ENCODE measurements around the gene PRR5. TPM values are rescaled to one million over a fixed set of nuclear protein-coding genes. Genes with fewer than 3 reads are reported as not detected.
"Not testable (repeated sequence)": the region's sequence is repeated elsewhere in the genome, so short reads cannot be mapped to it uniquely, and the experiment has no call there.

PRR5 gene
- total RNA-seq, 1 donor from 2014 or later, result 19.7 TPM

DNA sequence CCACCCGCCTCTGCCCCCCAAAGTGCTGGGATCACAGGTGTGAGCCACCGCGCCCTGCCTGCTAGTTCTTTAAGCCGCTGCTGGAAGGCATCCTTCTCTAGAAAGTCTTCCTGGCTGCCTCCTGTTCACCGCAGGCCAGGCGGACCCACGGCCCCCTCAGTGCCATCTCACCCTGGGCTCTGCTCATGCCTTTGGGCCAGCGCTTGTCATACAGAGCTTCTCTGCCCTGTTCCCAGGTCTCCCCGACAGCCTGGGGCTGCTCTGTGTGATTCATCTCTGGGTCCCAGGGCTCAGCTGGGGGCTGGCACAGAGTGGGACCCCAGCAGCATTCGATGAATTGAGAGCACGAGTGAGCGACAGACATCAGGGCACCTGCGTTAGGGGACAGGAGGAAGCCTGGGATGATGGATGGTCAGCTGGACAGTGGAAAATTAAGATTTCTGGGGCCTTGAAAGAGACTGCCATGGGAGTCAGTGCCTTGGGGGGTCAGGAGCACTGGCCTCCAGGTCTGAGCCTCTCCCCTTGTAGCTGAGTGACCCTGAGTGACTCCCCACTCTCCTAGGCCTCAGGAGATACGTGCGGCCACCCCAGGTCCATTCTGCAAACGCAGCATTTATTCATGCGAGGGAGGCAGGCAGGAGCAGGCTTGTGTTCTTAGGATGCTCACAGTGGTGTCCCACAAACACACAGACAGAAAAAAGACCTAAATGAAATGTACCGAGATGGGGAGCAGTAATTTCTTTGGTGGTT is 23.3 kb upstream of the PRR5 start:
- H3K27me3 Mint-ChIP-seq (ENCODE audit: insufficient read depth), result peaks cover 7% of the 10 kb centered on the region
- H3K4me1 Mint-ChIP-seq (ENCODE audit: low read depth), result peaks cover 26% of the 10 kb centered on the region
- H3K9me3 Mint-ChIP-seq, result no peaks in the 10 kb centered on the region
- intact Hi-C loops (cut with micrococcal nuclease), result no loop called here
- no peak overlapping the region for H3K27ac Mint-ChIP-seq
- H3K36me3 Mint-ChIP-seq (ENCODE audit: low read depth), result no peaks in the 10 kb centered on the region
- no peak overlapping the region for H3K4me3 Mint-ChIP-seq
- no peak for DNase-seq (ENCODE audit: low spot score)

- H3K4me3 Mint-ChIP-seq, H3K27ac Mint-ChIP-seq: not testable (repeated sequence)
Measured at GRCh38 chr22:44679306-44679647, 22.7 kb upstream of the PRR5 start.

GRCh38 chr22:44680058-44680457 is 21.9 kb upstream of the PRR5 start:
- Mint-ChIP-seq H3K4me3 (no peak overlapping the region), H3K36me3 (ENCODE audit: low read depth) (no peaks in the 10 kb centered on the region), H3K4me1 (ENCODE audit: low read depth) (peaks cover 37% of the 10 kb centered on the region), H3K27me3 (ENCODE audit: insufficient read depth) (peaks cover 7% of the 10 kb centered on the region), H3K9me3 (no peaks in the 10 kb centered on the region), H3K27ac (no peak overlapping the region)
- DNase-seq (ENCODE audit: low spot score), result no peak
- intact Hi-C loops (cut with micrococcal nuclease), result loop anchor here (10.0 kb wide), 1 partner anchor 485 kb away; the partner anchor contains the start of gene NUP50

More at GRCh38 chr22:44679306-44679647, 22.7 kb upstream of the PRR5 start:
- H3K9me3 Mint-ChIP-seq; H3K36me3 Mint-ChIP-seq (ENCODE audit: low read depth); H3K27me3 Mint-ChIP-seq (ENCODE audit: insufficient read depth); DNase-seq (ENCODE audit: low spot score); intact Hi-C loops (cut with micrococcal nuclease): not testable (repeated sequence)
- peaks cover 29% of the 10 kb centered on the region for H3K4me1 Mint-ChIP-seq (ENCODE audit: low read depth)

GRCh38 chr22:44680481-44680894 is 21.5 kb upstream of the PRR5 start:
- intact Hi-C loops (cut with micrococcal nuclease), result loop anchor here (10.0 kb wide), 1 partner anchor 484 kb away; the partner anchor contains the start of gene NUP50

GRCh38 chr22:44682556-44683168 is 19.3 kb upstream of the PRR5 start:
- Mint-ChIP-seq H3K4me3 (no peak overlapping the region), H3K27me3 (ENCODE audit: insufficient read depth) (peaks cover 1% of the 10 kb centered on the region), H3K27ac (peak overlapping the region; percentile 42), H3K4me1 (ENCODE audit: low read depth) (peaks cover 46% of the 10 kb centered on the region), H3K36me3 (ENCODE audit: low read depth) (no peaks in the 10 kb centered on the region), H3K9me3 (no peaks in the 10 kb centered on the region)
- no peak for DNase-seq (ENCODE audit: low spot score)
- intact Hi-C loops (cut with micrococcal nuclease), result loop anchor here (10.0 kb wide), 1 partner anchor 482 kb away; the partner anchor contains the start of gene NUP50

More at GRCh38 chr22:44680481-44680894, 21.5 kb upstream of the PRR5 start:
- no peaks in the 10 kb centered on the region for H3K9me3 Mint-ChIP-seq
- no peak overlapping the region for H3K27ac Mint-ChIP-seq
- peaks cover 41% of the 10 kb centered on the region for H3K4me1 Mint-ChIP-seq (ENCODE audit: low read depth)
- H3K4me3 Mint-ChIP-seq, result no peak overlapping the region
- DNase-seq (ENCODE audit: low spot score), result no peak
- no peaks in the 10 kb centered on the region for H3K36me3 Mint-ChIP-seq (ENCODE audit: low read depth)
- peaks cover 7% of the 10 kb centered on the region for H3K27me3 Mint-ChIP-seq (ENCODE audit: insufficient read depth)

- peak; percentile 32 for DNase-seq (ENCODE audit: low spot score)
- Mint-ChIP-seq H3K27me3 (ENCODE audit: insufficient read depth) (peaks cover 1% of the 10 kb centered on the region), H3K27ac (peak overlapping the region; percentile 42), H3K4me1 (ENCODE audit: low read depth) (peaks cover 46% of the 10 kb centered on the region), H3K36me3 (ENCODE audit: low read depth) (no peaks in the 10 kb centered on the region), H3K9me3 (no peaks in the 10 kb centered on the region), H3K4me3 (no peak overlapping the region)
- intact Hi-C loops (cut with micrococcal nuclease), result loop anchor here (10.0 kb wide), 1 partner anchor 482 kb away; the partner anchor contains the start of gene NUP50
Measured at GRCh38 chr22:44683237-44683636, 18.8 kb upstream of the PRR5 start.

GRCh38 chr22:44683881-44684280 is 18.1 kb upstream of the PRR5 start:
- no peak overlapping the region for H3K27ac Mint-ChIP-seq
- no peak for DNase-seq (ENCODE audit: low spot score)
- H3K4me1 Mint-ChIP-seq (ENCODE audit: low read depth), result peaks cover 46% of the 10 kb centered on the region
- intact Hi-C loops (cut with micrococcal nuclease), result loop anchor here (10.0 kb wide), 1 partner anchor 481 kb away; the partner anchor contains the start of gene NUP50
- no peaks in the 10 kb centered on the region for H3K9me3 Mint-ChIP-seq
- no peak overlapping the region for H3K4me3 Mint-ChIP-seq
- no peaks in the 10 kb centered on the region for H3K36me3 Mint-ChIP-seq (ENCODE audit: low read depth)
- peaks cover 1% of the 10 kb centered on the region for H3K27me3 Mint-ChIP-seq (ENCODE audit: insufficient read depth)

- peak; percentile 80 for DNase-seq (ENCODE audit: low spot score)
- peaks cover 46% of the 10 kb centered on the region for H3K4me1 Mint-ChIP-seq (ENCODE audit: low read depth)
- H3K27ac Mint-ChIP-seq, result peak overlapping the region; percentile 68
- H3K27me3 Mint-ChIP-seq (ENCODE audit: insufficient read depth), result peaks cover 1% of the 10 kb centered on the region
- H3K4me3 Mint-ChIP-seq, result peak overlapping the region; percentile 49
- no peaks in the 10 kb centered on the region for H3K36me3 Mint-ChIP-seq (ENCODE audit: low read depth)
- H3K9me3 Mint-ChIP-seq, result no peaks in the 10 kb centered on the region
- intact Hi-C loops (cut with micrococcal nuclease), result loop anchor here (1.0 to 10.0 kb wide), 6 partner anchors 16 to 480 kb away; partner anchors contain the start of genes NUP50, PRR5 and RTL6
Measured at GRCh38 chr22:44684506-44685383, 17.3 kb upstream of the PRR5 start.

- Mint-ChIP-seq H3K4me1 (ENCODE audit: low read depth) (peaks cover 46% of the 10 kb centered on the region), H3K36me3 (ENCODE audit: low read depth) (no peaks in the 10 kb centered on the region), H3K9me3 (no peaks in the 10 kb centered on the region), H3K27ac (peak overlapping the region; percentile 68), H3K4me3 (peak overlapping the region; percentile 53), H3K27me3 (ENCODE audit: insufficient read depth) (peaks cover 1% of the 10 kb centered on the region)
- intact Hi-C loops (cut with micrococcal nuclease), result loop anchor here (1.0 to 10.0 kb wide), 6 partner anchors 17 to 479 kb away; partner anchors contain the start of genes NUP50, PRR5 and RTL6
- DNase-seq (ENCODE audit: low spot score), result peak; percentile 75
Measured at GRCh38 chr22:44685384-44686056, 16.5 kb upstream of the PRR5 start.

DNA sequence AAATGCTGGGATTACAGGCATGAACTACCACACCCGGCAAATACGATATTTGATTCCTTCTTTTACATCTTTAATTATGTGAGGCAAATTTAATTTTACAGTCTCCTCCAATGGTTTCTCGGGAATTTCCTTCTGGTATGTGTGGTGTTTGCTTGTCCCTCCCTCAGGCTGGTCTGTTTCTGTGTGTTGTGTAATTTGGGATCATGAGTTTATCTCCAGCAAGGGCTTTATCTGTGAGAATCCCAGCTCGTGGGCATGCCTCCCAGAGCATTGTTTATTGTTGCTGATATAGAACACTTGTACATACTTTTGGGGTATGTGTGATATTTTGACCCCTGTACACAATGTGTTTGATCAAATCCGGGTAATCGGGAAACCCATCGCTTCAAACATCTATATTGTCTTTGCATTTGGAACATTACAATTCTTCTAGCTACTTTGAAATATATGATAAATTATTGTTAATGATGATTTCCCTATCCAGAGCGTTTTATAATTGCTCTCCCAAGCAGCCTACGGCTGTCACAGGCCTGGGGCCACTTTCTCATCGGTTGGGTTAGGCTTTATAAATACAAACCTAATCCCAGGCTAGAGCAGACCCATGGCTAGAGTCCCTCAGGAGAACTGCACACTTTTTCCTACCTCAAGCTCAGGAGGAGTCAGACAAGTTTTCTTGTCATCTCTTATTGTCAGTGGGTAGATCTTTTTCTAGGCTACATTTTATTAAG is 15.0 kb upstream of the PRR5 start:
- H3K36me3 Mint-ChIP-seq (ENCODE audit: low read depth), result no peaks in the 10 kb centered on the region
- DNase-seq (ENCODE audit: low spot score), result no peak
- peaks cover 34% of the 10 kb centered on the region for H3K4me1 Mint-ChIP-seq (ENCODE audit: low read depth)
- no peaks in the 10 kb centered on the region for H3K9me3 Mint-ChIP-seq
- H3K27ac Mint-ChIP-seq, result peak overlapping the region; percentile 28
- no peak overlapping the region for H3K4me3 Mint-ChIP-seq
- peaks cover 1% of the 10 kb centered on the region for H3K27me3 Mint-ChIP-seq (ENCODE audit: insufficient read depth)
- intact Hi-C loops (cut with micrococcal nuclease), result loop anchor here (10.0 kb wide), 1 partner anchor 478 kb away; the partner anchor contains the start of gene NUP50

DNA sequence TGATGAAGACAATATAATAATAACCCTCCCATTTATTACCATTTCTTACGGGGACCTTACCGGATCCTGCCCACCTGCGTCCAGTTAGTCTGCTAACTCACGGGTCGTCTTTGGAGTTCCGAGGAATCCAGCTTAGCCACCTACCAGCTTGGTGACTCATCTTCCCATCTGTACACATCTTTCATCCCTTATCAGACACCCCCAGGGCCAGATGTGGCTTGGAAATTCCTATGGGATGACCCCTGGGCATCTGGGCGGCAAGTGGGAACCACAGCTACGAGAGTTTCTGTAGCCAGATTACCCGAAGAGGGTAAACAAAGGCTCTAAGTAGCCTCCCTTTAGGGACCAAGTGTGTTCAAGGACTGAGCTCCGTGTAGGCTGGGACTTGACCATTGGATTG is 12.8 kb upstream of the PRR5 start:
- peaks cover 1% of the 10 kb centered on the region for H3K27me3 Mint-ChIP-seq (ENCODE audit: insufficient read depth)
- no peak overlapping the region for H3K27ac Mint-ChIP-seq

More for the DNA sequence above, 12.8 kb upstream of the PRR5 start:
- Mint-ChIP-seq H3K36me3 (ENCODE audit: low read depth) (no peaks in the 10 kb centered on the region), H3K4me1 (ENCODE audit: low read depth) (peaks cover 18% of the 10 kb centered on the region), H3K9me3 (no peaks in the 10 kb centered on the region), H3K4me3 (no peak overlapping the region)
- DNase-seq (ENCODE audit: low spot score), result no peak
- intact Hi-C loops (cut with micrococcal nuclease), result loop anchor here (10.0 kb wide), 1 partner anchor 476 kb away; the partner anchor contains the start of gene NUP50
